IPS DF 4.7 (cell line): Measurements from ENCODE around the gene EFCAB6.
A peak's percentile ranks its signal among the peaks of the same experiment; 100 is the strongest.

Experiments
- DNase-seq: peaks from one replicate; pipeline ENCODE4 v3.0.0-alpha.2; 2013; ENCODE audit warnings: low spot score; ENCODE audit errors: extremely low read depth

The EFCAB6 gene, protein sequence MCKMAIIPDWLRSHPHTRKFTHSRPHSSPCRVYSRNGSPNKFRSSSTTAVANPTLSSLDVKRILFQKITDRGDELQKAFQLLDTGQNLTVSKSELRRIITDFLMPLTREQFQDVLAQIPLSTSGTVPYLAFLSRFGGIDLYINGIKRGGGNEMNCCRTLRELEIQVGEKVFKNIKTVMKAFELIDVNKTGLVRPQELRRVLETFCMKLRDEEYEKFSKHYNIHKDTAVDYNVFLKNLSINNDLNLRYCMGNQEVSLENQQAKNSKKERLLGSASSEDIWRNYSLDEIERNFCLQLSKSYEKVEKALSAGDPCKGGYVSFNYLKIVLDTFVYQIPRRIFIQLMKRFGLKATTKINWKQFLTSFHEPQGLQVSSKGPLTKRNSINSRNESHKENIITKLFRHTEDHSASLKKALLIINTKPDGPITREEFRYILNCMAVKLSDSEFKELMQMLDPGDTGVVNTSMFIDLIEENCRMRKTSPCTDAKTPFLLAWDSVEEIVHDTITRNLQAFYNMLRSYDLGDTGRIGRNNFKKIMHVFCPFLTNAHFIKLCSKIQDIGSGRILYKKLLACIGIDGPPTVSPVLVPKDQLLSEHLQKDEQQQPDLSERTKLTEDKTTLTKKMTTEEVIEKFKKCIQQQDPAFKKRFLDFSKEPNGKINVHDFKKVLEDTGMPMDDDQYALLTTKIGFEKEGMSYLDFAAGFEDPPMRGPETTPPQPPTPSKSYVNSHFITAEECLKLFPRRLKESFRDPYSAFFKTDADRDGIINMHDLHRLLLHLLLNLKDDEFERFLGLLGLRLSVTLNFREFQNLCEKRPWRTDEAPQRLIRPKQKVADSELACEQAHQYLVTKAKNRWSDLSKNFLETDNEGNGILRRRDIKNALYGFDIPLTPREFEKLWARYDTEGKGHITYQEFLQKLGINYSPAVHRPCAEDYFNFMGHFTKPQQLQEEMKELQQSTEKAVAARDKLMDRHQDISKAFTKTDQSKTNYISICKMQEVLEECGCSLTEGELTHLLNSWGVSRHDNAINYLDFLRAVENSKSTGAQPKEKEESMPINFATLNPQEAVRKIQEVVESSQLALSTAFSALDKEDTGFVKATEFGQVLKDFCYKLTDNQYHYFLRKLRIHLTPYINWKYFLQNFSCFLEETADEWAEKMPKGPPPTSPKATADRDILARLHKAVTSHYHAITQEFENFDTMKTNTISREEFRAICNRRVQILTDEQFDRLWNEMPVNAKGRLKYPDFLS (N-terminal part only)

DNA sequence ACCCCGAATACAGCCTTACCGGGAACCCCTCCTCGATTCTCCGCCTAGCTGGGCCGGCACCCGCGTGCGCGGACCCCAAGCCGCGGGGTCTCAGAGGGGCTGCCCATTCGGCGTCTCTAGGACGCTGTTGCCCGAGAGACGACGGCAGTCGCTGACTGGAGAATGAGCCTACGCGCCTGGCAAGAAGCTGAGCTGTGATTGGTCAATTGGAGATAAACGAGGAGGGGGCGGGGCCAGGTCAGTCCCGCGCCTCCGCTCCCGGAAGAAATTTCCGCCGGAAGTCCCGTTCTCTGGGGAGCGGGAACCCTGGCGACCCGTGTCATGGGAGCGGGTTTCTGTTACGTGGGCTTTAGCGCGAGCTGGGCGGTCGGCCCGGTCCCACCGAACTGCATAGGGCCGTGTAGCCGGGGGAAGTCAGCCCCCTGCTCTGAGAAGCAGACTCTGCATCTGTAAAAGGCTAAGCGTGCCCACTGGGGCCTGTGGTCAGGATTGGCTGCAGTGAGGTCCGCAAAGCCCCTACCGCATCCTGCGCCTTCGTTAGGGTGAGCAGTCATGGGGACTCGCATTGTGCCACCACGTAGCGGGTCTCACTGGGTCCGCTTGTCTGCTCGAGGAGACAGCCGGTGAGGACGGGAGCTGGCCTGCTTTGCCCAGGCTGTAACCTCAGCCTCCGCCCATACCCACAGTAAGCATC, at the start of gene EFCAB6:
TSS of gene EFCAB6 (minus strand) at position 157 of the 694 bp plus-strand sequence. CDS start 29,987 bp downstream, outside the sequence.
- peak; percentile 75 for DNase-seq

DNA sequence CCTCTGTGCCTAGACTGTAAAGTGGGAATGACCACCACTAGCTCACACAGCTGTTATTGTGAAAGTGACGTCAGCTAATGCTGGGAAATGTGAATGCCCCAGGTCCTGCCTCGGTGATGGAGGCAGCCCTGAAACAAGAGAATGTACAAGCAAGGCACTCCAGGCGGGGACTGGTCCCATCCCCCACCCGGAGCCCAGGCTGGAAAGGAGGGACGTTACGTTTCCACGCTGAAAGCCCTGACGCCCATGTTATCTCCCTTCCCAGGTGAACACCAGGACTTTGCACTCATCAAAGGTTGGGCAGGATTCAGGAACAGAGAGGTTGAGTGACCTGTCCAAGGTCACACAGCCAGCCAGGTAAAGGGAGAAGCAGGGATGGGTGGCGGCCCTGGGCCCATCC, 49.4 kb upstream of the EFCAB6 start:
- no peak for DNase-seq

DNA sequence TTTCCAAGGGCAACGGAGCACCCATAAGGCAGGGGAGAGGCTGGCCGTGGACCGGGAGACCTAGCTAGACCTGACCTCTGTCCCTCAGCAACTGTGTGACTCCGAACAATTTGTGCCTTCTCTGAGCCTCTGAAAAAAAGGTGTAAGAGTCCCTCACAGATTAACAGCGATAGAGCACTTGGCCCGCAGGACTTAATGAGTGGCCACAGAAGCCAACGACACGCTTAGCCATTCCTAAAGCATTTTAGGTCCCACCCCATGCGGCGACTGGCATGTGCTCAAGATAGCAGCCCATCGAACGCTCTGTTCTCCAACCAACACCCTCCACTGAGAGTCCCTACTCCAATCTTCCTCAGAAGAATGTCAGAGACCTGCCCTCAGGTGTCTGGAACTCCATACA, 48.7 kb upstream of the EFCAB6 start:
- no peak for DNase-seq

DNA sequence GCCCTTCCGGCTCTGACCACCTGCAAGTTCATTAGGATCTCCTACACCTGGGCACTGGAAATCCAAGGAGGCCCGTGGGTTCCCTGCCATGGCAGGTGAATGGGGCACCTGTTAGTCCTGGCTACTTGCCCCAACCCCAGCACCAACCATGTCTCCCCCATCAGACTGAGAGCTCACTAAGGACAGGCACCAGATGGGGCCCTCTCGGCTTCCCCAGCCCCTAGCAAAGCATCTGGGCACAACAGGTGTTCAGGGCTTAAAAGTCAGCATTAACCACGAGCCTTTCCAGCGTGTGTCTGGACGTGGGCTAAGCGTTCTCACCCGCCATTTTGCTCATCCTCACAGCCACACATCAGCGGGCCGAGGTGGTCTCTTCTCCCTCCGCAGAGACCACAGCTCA, 48.0 kb upstream of the EFCAB6 start:
- DNase-seq = no peak

DNA sequence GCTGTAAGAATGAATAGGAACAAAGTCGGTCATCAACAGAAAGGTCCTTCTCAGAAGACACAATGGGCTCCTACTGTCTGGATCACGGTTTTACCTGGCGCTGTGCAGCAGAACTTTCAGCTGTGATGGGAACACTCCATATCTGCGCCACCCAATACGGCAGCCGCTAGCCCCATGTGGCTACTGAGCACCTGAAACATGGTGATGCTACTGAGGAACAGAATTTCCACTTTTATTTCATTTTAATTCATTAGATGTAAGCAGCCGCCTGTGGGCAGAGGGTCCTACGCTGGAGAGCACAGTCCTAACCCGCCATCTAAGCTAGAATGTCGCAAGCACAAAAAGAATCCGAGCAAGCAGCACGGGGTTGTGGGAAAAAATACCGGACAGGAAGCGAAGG, 47.5 kb upstream of the EFCAB6 start:
- no peak for DNase-seq

DNA sequence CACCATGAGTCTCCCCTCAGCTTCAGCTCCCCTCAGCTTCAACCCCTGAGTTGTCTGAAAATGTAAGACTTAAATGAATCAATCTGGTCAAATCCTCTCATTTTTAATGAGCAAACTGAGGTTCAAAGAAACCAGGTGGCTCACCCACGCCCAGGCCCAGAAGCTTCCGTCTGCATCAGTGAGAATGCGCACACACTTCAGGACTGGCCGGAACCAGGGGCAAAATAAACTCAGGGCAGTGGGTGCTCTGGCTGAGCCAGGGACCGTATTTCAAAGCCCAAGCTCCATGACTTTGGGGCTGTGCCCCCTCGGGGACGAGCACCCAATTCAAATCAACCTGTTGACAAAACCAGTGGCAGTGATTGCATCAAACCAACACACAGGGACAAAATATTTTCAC, 47.1 kb upstream of the EFCAB6 start:
- no peak for DNase-seq

DNA sequence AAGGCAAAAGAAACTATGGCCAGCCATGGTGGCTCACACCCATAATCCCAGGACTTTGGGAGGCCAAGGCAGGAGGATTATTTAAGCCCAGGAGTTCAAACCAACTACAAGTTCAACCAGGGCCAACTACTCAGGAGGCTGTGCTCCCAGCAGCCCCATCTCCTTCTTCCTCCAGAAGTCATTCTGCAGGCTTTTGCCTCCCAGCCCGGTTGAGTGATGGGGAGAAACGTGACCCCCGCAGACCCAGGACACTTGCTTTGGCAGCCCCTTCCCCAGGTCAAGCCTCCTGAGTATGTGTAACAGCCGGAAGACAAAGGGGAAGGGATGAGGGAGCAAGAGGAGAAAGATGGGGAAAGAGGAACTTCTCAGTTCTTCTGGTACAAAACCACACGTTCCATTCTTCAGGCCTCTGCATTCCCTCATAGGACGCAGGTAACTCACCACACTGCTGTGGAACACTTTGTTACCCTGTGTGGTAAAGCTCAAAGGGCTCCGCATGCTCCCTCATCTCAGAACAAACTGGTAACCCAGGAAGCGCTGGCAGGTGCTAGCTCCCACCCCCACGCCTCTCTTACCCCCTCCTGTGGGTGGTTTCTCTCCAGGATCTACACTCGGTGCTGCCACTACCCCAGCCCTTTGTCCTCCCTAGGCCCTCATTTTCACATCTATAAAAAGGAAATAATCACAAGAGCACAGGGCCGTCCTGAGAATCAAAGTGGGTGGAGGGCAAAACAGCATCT, 46.2 kb upstream of the EFCAB6 start:
- no peak for DNase-seq

DNA sequence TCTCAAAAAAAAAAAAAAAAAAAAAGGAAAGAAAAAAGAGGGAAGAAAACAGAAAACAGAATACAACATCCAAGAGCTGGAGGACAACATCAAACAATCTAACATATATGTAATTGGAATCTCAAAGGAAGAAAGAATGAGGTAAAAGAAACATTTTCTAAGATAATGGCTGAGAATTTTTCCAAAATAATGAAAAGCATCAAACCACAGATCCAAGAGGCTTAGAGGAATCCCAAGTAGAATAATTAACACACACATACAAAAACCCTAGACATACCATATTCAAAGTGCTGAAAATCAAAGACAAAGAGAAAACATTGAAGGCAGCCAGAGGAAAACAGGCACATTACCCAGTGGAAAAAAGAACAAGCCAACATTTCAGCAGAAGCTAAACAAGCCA, 45.3 kb upstream of the EFCAB6 start:
- no peak for DNase-seq

DNA sequence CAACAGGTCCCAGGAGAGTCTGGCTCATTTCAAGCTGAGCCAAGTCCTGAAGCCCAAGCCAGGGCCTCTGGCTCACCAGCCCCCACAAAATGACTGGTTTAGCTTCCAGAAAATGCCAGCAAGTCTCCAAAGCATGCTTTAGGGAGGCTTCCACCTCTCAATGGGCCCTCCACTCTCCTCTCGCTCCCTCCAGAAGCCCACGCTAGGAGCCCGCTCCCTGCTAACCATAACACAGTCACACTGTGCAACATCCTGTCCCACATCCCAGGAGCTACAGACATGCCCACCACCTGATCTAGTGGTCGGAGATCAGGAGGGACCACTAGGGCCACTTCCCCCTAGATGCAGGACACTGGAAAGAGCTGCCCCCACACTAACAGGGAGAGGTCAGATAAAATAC, 43.3 kb upstream of the EFCAB6 start:
- DNase-seq = no peak

DNA sequence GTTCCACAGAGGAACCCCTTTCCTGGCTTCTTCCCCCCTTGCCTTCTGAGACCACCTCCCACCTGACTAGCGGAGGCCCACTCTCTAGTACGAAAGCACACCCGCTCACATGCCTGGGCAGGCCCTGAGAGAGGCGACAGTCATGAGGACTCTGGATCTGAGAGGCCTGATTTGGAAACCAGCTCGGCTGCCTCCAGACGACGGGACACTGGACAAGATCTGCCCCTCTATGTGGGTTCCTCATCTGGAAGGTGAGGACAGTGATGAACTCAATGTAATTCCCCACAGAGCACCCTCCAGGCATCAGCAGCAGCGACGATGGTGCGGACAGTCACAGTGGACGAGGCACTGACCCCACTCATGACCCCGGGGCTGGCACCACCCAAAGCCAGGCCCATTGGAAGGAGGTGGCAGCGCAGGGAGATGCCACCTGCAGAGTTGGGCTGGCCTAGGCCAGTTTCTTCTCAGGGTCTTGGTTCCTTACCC, 42.7 kb upstream of the EFCAB6 start:
- no peak for DNase-seq

DNA sequence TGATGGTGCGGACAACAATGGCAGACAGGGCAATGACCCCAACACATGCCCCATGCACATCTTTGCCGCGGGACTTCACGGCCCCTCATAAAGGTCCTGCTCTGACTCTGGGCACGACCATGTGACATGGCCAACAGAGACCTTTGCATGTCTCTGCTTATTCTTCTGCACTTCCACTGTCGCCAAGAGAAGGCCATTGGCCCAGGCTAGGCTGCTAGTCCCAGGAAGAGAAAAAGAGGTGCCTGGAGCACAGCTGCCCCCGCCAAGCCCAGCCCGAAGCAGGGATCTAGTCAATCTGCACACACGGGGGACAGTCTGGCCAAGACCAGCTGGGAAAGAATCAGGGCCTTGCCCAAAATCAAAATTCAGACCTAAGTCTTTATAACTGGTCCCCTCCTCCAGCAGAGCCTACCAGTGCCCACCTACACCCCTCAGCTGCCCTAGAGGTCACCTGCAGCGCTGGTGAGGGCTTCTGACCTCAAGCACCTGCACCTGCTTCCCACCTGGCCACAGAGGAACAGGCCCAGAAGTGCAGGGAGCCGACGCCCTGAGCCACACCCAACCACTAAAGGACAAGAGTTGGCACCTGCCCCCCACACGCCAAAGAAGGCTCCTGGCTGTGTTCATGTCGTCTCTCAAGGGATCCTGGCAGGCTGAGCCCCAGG, 42.1 kb upstream of the EFCAB6 start:
- DNase-seq = no peak

DNA sequence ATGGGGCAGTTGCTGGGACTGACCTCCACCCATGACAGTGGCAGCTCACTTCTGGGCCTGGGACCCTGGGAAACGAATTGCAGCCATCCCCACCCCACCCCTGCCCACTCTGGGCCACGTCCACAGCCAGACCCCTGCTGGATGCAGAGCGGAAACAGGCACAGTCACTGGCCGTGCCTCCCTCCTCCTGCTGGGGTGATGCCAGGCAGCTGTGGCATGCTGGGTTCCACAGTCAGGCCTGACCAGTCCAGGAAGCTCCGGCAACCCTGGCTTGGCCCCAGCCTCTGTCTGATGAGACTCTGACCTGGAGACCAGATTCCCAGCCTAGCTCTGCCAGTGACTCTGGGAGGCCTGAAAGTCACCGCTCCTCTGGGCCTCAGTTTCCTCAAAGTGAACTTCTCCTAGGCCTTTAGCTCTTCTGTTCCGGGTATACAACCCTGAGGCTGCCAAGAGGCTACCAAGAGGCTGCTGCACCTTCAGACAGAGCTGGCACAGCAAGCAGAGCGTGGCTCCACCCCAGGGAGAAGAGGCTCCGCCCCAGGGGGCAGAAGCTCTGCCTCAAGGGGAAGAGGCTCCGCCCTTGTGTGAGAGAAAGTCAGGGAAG, 41.3 kb upstream of the EFCAB6 start:
- DNase-seq = no peak

DNA sequence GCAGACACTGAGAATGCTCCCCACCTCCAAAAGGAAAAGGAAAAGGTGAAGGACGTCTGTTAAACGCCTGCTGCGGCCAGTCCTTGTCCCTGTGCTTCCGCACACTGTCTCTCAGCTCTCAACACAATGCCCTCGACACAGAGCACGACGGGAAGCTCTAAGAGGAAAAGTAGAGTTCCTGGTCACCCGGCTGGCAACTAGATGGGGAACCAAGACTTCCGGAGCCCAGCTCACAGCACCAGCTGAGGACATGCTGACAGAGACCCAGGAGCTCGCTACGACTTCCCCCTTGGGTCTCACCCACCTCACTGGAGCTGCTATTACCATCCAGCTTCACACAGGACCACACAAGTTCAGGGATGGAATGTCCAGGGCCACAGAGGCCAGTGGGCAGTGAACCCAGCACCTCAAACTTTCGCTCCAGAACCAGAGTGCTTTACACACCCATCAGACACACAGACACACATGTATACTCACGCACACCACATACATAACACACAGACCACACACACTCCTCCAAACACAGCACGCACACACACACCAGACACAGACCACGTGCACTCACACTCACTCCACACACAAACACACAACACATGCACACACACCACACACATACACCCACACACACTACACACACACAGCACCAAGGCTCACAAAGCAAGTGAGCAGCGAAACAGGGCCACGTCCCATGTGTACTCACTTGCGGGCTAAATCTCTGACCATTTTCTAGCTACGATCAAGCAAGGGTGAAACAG, 40.6 kb upstream of the EFCAB6 start:
- DNase-seq = no peak

DNA sequence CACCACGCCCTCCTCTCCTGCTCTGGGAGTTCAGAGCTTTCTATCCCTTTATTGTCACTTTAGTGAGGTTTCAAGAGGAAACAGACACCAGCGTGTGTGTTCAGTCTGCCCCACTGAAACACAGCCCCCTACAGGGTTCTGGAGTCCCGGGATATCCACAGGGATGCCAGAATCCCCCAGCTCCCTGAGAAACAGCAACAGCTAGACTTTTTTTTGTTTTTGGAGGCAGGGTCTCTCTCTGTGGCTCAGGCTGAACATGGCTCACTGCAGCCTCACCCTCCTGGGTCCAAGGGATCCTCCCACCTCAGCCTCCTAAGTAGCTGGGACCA, 39.8 kb upstream of the EFCAB6 start:
- no peak for DNase-seq

DNA sequence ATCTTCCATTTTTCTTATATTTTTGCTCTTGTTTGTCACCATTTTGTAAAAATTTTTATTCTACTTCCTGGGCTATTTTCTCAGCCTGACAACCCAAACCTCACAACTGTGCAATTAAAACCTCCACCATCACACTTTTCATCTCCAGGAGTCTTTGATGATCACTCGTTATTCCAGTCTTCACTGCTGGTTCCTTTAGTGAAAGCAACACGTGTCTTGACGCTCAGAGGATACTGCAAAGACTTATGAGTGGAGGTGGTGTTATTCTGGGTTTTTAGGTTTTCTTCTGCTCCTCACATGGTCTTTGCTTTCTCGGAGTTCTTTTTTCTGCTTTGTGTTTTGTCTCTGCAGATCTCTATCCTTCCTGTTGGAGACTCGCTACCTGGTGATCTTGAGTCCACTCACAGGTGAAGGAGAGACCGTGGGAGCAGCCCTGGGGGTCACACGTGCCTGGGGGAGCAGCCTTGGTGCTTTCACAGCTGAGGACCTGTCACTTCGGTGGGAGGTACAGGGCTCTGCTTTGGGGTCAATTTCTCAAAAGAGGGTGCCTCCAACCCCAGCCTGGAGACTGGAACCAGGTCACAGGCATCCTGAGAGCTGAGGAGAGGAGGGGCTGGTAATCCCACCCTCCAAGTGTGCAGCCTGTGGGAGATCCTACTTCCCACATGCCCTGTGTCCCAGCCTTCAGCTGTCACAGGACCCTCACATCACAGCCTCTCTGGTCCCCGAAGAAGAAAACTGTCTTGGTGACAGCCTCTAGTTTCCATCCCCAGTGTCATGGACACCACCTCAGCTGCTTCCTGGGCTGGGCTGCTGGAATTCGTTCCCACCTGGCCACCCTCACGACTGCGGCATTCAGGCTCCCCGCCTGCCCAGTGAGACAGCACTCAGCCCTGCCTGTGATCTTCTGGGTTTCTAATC, 39.2 kb upstream of the EFCAB6 start:
- no peak for DNase-seq

DNA sequence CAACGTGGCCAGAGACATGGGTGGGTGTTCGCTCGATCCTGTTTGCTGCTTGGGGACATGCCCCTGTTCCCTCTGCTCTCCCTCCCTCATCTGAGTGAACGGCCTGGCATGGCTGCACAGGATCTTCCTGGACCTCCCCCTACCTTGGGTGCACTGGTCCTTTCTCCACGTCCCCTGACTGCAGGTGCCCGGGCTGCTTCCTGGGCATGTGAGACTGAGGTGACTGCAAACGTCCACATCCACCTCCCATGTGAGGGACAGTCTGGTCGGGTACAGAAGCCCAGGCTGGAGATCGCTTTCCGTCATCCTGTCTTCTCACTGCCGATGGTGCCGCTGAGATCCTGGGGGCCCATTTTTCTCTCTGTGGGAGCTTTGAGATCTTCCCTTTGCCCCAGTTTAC, 38.4 kb upstream of the EFCAB6 start:
- DNase-seq = no peak

DNA sequence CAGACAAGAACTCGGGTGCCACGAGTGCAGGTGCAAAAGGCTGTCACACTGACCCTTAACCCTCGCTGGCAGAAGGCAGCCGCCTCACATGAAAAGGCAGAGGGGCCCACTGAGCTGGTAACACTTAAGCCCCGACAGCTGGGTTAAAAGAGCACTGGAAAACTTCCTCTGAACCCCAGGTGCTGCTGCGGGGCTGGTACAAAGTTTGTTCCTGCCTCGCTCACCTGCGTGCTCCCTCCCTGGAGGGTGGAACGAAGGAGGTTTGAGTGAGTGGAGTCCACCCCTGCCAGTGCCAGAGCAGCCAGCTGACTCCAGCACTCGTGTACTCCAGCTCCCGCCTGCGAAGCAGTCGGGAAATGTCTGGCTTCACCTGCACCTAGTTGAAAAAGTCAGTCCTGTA, 37.6 kb upstream of the EFCAB6 start:
- DNase-seq = no peak
